ENCODE results near the gene NAPB. TPM values are rescaled to one million over a fixed set of nuclear protein-coding genes. Genes with fewer than 3 reads are reported as not detected.

NAPB gene
- polyA plus RNA-seq, 1 donor from 2014 or later = 133 TPM

DNA sequence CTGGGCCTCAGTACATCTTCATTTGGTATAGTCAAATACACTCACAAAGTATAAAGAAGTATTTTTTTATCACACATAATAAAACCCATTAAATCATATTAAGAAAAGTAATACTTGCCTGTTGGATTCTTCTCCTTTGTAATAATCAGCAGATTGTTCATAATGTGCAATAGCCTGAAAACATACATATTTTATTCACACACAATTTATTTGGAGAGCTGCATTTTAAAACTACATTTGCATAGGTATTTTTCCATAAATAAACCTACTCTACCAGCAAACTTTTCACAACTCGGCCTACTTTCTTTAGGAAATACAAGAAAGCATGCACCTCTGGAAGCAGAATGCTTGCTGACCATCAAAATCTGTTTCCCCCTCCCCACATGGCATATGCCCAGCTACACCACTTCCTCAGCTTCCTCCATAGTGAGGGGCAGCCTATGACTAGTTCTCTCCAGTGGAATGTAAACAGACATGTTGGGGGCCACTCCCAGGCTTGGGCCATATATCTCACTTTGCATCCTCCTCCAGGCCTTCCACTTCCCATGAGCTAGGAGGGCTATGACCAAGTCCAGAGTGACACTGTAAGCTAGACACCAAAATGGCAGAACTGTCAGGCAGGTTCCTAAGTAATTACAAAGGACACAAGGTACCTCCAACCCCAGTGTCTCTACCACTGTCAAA is 31.1 kb downstream of the NAPB start:
- H2AFZ ChIP-seq (ENCODE audit: low read depth, low read length) = no peak overlapping the region
- H3K27ac ChIP-seq (ENCODE audit: low read length) = no peak overlapping the region
- no peaks in the 10 kb centered on the region for H4K20me1 ChIP-seq (ENCODE audit: insufficient read depth)
- no peak overlapping the region for H3K9ac ChIP-seq (ENCODE audit: low read length)
- no peak overlapping the region for H3K4me3 ChIP-seq (ENCODE audit: low read length)
- H3K79me2 ChIP-seq (replicated peaks; ENCODE audit: insufficient read depth, low read length) = no peaks in the 10 kb centered on the region
- no peak overlapping the region for H3K4me2 ChIP-seq (ENCODE audit: low read length)
- H3K36me3 ChIP-seq (ENCODE audit: insufficient read depth, low read length) = peaks cover 6% of the 10 kb centered on the region
- H3K9me3 ChIP-seq (ENCODE audit: low read length) = no peaks in the 10 kb centered on the region
- no peaks in the 10 kb centered on the region for H3F3A ChIP-seq (ENCODE audit: insufficient read depth, low read length, poor library complexity, severe bottlenecking)
- TF ChIP-seq EZH2 (IDR thresholded peaks at IDR 0.05; ENCODE audit: borderline replicate concordance, insufficient read depth, low read length, poor library complexity, severe bottlenecking) = no peak
- no peak for TF ChIP-seq REST (IDR thresholded peaks at IDR 0.05; ENCODE audit: borderline replicate concordance)
- TF ChIP-seq SMC3 (conservative IDR thresholded peaks at IDR 0.05; ENCODE audit: poor library complexity) = no peak
- TF ChIP-seq EP300 (conservative IDR thresholded peaks at IDR 0.05; ENCODE audit: poor library complexity, severe bottlenecking) = no peak
- TF ChIP-seq POLR2AphosphoS5 (IDR thresholded peaks at IDR 0.05) = no peak
- no peak for TF ChIP-seq RAD21 (conservative IDR thresholded peaks at IDR 0.05)
- no peak for TF ChIP-seq TAF1 (IDR thresholded peaks at IDR 0.05; ENCODE audit: low read depth)
- no peak for TF ChIP-seq MXI1 (conservative IDR thresholded peaks at IDR 0.05; ENCODE audit: poor library complexity, severe bottlenecking)
- TF ChIP-seq, protein P1, sequence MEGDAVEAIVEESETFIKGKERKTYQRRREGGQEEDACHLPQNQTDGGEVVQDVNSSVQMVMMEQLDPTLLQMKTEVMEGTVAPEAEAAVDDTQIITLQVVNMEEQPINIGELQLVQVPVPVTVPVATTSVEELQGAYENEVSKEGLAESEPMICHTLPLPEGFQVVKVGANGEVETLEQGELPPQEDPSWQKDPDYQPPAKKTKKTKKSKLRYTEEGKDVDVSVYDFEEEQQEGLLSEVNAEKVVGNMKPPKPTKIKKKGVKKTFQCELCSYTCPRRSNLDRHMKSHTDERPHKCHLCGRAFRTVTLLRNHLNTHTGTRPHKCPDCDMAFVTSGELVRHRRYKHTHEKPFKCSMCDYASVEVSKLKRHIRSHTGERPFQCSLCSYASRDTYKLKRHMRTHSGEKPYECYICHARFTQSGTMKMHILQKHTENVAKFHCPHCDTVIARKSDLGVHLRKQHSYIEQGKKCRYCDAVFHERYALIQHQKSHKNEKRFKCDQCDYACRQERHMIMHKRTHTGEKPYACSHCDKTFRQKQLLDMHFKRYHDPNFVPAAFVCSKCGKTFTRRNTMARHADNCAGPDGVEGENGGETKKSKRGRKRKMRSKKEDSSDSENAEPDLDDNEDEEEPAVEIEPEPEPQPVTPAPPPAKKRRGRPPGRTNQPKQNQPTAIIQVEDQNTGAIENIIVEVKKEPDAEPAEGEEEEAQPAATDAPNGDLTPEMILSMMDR (IDR thresholded peaks at IDR 0.05; ENCODE audit: poor library complexity, severe bottlenecking) = no peak
- no peaks in the 10 kb centered on the region for H3K27me3 ChIP-seq (ENCODE audit: insufficient read depth, low read depth, low read length)
- H3K9me2 ChIP-seq (ENCODE audit: insufficient read depth, low read length) = no peaks in the 10 kb centered on the region

DNA sequence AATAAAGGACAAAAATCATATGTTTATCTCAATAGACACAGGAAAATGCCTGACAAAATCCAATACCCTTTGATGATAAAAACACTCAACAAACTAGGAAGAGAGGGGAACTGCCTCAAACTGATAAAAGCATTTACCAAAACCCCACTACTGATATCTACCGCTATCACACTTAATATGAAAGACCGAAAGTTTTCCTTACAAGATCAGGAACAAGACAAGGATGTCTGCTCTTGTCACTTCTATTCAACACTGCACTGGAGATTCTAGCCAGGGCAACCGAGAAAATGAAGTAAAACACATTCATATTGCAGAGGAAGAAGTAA is 34.2 kb downstream of the NAPB start:
- no peak overlapping the region for H3K27ac ChIP-seq (ENCODE audit: low read length)
- H4K20me1 ChIP-seq (ENCODE audit: insufficient read depth) = no peaks in the 10 kb centered on the region
- no peak overlapping the region for H3K4me2 ChIP-seq (ENCODE audit: low read length)
- H3K9me3 ChIP-seq (ENCODE audit: low read length) = no peaks in the 10 kb centered on the region
- H3K9ac ChIP-seq (ENCODE audit: low read length) = no peak overlapping the region
- no peaks in the 10 kb centered on the region for H3K9me2 ChIP-seq (ENCODE audit: insufficient read depth, low read length)
- no peak overlapping the region for H3K4me3 ChIP-seq (ENCODE audit: low read length)
- H3K79me2 ChIP-seq (replicated peaks; ENCODE audit: insufficient read depth, low read length) = no peaks in the 10 kb centered on the region
- no peak overlapping the region for H2AFZ ChIP-seq (ENCODE audit: low read depth, low read length)
- peaks cover 6% of the 10 kb centered on the region for H3K36me3 ChIP-seq (ENCODE audit: insufficient read depth, low read length)
- TF ChIP-seq REST (IDR thresholded peaks at IDR 0.05; ENCODE audit: borderline replicate concordance) = no peak
- no peak for TF ChIP-seq EZH2 (IDR thresholded peaks at IDR 0.05; ENCODE audit: borderline replicate concordance, insufficient read depth, low read length, poor library complexity, severe bottlenecking)
- TF ChIP-seq TAF1 (IDR thresholded peaks at IDR 0.05; ENCODE audit: low read depth) = no peak
- no peak for TF ChIP-seq RAD21 (conservative IDR thresholded peaks at IDR 0.05)
- TF ChIP-seq POLR2AphosphoS5 (IDR thresholded peaks at IDR 0.05) = no peak
- no peak for TF ChIP-seq EP300 (conservative IDR thresholded peaks at IDR 0.05; ENCODE audit: poor library complexity, severe bottlenecking)
- no peak for TF ChIP-seq MXI1 (conservative IDR thresholded peaks at IDR 0.05; ENCODE audit: poor library complexity, severe bottlenecking)
- no peak for TF ChIP-seq SMC3 (conservative IDR thresholded peaks at IDR 0.05; ENCODE audit: poor library complexity)
- TF ChIP-seq, protein P1 (IDR thresholded peaks at IDR 0.05; ENCODE audit: poor library complexity, severe bottlenecking) = no peak
- H3K27me3 ChIP-seq (ENCODE audit: insufficient read depth, low read depth, low read length) = no peaks in the 10 kb centered on the region
- H3F3A ChIP-seq (ENCODE audit: insufficient read depth, low read length, poor library complexity, severe bottlenecking) = no peaks in the 10 kb centered on the region

Data from neural cell (in vitro differentiated cells).